Measurements from ENCODE around the gene TRIM25.

DNA sequence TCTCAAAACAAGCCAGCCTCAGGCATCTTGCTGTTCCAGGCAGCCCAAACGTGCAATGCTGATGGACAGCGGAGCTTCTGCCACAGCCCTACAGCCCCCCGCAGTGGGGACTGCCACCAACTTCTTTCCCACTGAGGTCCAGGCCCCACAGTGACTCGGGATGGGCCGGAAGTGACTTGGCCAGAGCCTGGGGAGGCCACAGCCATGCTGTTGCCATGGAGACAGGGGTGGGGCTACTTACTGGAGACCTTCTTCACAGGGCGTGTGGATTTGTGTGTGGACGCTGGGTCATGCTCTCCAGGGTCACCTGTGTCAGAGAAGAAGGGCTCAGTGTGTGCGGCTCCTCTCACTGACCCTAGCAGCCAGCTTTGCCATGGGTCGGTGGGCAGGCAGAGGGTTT lies 15.0 kb downstream of the TRIM25 start:
- TF ChIP-seq, protein P1, sequence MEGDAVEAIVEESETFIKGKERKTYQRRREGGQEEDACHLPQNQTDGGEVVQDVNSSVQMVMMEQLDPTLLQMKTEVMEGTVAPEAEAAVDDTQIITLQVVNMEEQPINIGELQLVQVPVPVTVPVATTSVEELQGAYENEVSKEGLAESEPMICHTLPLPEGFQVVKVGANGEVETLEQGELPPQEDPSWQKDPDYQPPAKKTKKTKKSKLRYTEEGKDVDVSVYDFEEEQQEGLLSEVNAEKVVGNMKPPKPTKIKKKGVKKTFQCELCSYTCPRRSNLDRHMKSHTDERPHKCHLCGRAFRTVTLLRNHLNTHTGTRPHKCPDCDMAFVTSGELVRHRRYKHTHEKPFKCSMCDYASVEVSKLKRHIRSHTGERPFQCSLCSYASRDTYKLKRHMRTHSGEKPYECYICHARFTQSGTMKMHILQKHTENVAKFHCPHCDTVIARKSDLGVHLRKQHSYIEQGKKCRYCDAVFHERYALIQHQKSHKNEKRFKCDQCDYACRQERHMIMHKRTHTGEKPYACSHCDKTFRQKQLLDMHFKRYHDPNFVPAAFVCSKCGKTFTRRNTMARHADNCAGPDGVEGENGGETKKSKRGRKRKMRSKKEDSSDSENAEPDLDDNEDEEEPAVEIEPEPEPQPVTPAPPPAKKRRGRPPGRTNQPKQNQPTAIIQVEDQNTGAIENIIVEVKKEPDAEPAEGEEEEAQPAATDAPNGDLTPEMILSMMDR (IDR thresholded peaks at IDR 0.05; ENCODE audit: insufficient read depth, low read length, poor library complexity, severe bottlenecking), result no peak
- TF ChIP-seq EZH2phosphoT487 (conservative IDR thresholded peaks at IDR 0.05; ENCODE audit: low read length), result no peak
